Renal cortex interstitium (tissue), 11 donors: ENCODE measurements around the gene CLDN5. TPM values are rescaled to one million over a fixed set of nuclear protein-coding genes. Genes with fewer than 3 reads are reported as not detected.

Experiments
- DNase-seq, 11 donors: peaks; one replicate each; pipeline ENCODE4 v3.0.0-alpha.2; 2013; ENCODE audit warnings: low read depth in 9 of 11, low spot score in 4 of 11; ENCODE audit errors: extremely low read depth in 1 of 11
- polyA plus RNA-seq, 3 donors: library from polyadenylated mRNA; unstranded; fragments of 120-200 nt; gene quantifications; one replicate each; pipeline ENCODE4 v1.2.1, GENCODE V29; 2013; ENCODE audit not compliant: insufficient read length in 3 of 3

The CLDN5 gene
- polyA plus RNA-seq, 3 donors: 16.3 to 40.9 (median 40.7) TPM

GRCh38 chr22:19529811-19530210 is 5.6 kb upstream of the CLDN5 start:
- no peak for DNase-seq

- no peak for DNase-seq
Measured at GRCh38 chr22:19527861-19528417, 3.7 kb upstream of the CLDN5 start.

GRCh38 chr22:19527321-19527721 is 3.1 kb upstream of the CLDN5 start:
- DNase-seq: no peak

GRCh38 chr22:19526702-19527111 is 2.5 kb upstream of the CLDN5 start:
- no peak for DNase-seq

- DNase-seq: no peak
Measured at GRCh38 chr22:19526076-19526701, 2.0 kb upstream of the CLDN5 start.

- no peak for DNase-seq
Measured at GRCh38 chr22:19525666-19526065, 1.5 kb upstream of the CLDN5 start.

- DNase-seq: no peak
Measured at GRCh38 chr22:19525116-19525660, 978 bp upstream of the CLDN5 start.

- peak in 4 of 11 donors; percentile 4 to 22 (median 13) for DNase-seq
Measured at GRCh38 chr22:19523240-19524169, 705 bp downstream of the CLDN5 start.

GRCh38 chr22:19522881-19523239 is 1.4 kb downstream of the CLDN5 start:
- no peak for DNase-seq

- DNase-seq: no peak
Measured at GRCh38 chr22:19522190-19522880, 1.9 kb downstream of the CLDN5 start.

- DNase-seq: no peak
Measured at GRCh38 chr22:19520566-19521305, 3.5 kb downstream of the CLDN5 start.

GRCh38 chr22:19520007-19520406 is 4.2 kb downstream of the CLDN5 start:
- DNase-seq: no peak

- DNase-seq: peak in 1 of 11 donors; percentile 13
Measured at GRCh38 chr22:19519041-19519926, 4.9 kb downstream of the CLDN5 start.

- DNase-seq: peak in 6 of 11 donors; percentile 18 to 69 (median 52)
Measured at GRCh38 chr22:19518635-19519034, 5.6 kb downstream of the CLDN5 start.

GRCh38 chr22:19517919-19518611 is 6.1 kb downstream of the CLDN5 start:
- no peak for DNase-seq

GRCh38 chr22:19517171-19517500 is 7.1 kb downstream of the CLDN5 start:
- DNase-seq: no peak
